Measurements from ENCODE around the gene MOB3A.

The MOB3A gene

GRCh38 chr19:2040647-2041432 is 55.3 kb downstream of the MOB3A start:
- H3K9me3 ChIP-seq (replicated peaks in 1 of 11), result peaks cover 2 to 7% (median 4%) of the 10 kb centered on the region in 11 experiments; a peak in 21 of 22 replicates
- H3K4me2 ChIP-seq, result peak overlapping the region; percentile 82 to 99 (median 96)
- H3K27me3 ChIP-seq, result no peaks in the 10 kb centered on the region
- H3K36me3 ChIP-seq, result peaks cover 68 to 83% (median 83%) of the 10 kb centered on the region in 11 experiments
- peak overlapping the region; percentile 75 to 94 (median 81) for H3K9ac ChIP-seq
- H3K4me1 ChIP-seq, result peaks cover 51 to 75% (median 56%) of the 10 kb centered on the region in 10 experiments
- peak overlapping the region; percentile 85 to 98 (median 89) for H3K27ac ChIP-seq
- peak overlapping the region in 6 of 10 experiments; percentile 46 to 65 (median 58); a peak in 11 of 20 replicates for H3K4me3 ChIP-seq
- TF ChIP-seq Cebpa-rat (IDR thresholded peaks at IDR 0.05), result no peak
- peaks cover 28 to 86% (median 80%) of the 10 kb centered on the region in 11 experiments for H4K20me1 ChIP-seq

GRCh38 chr19:2039959-2040646 is 56.0 kb downstream of the MOB3A start:
- Histone ChIP-seq H3K9me3 (replicated peaks in 1 of 11) (peaks cover 8 to 15% (median 11%) of the 10 kb centered on the region in 11 experiments; a peak in 21 of 22 replicates), H3K4me3 (0 out of 20 replicates have a peak overlapping the region, but pooled peaks of 1 of the 10 experiments have one; percentile 65), H3K4me2 (peak overlapping the region in 8 of 11 experiments; percentile 82 to 99 (median 96); a peak in 10 of 22 replicates), H4K20me1 (peaks cover 21 to 79% (median 72%) of the 10 kb centered on the region in 11 experiments), H3K9ac (peak overlapping the region in 10 of 11 experiments; percentile 31 to 94 (median 82); a peak in 14 of 22 replicates), H3K4me1 (peaks cover 44 to 73% (median 50%) of the 10 kb centered on the region in 10 experiments), H3K27ac (peak overlapping the region in 10 of 11 experiments; percentile 85 to 97 (median 88); a peak in 14 of 22 replicates), H3K36me3 (peaks cover 60 to 76% (median 75%) of the 10 kb centered on the region in 11 experiments), H3K27me3 (no peaks in the 10 kb centered on the region)
- no peak for TF ChIP-seq Cebpa-rat (IDR thresholded peaks at IDR 0.05)

DNA sequence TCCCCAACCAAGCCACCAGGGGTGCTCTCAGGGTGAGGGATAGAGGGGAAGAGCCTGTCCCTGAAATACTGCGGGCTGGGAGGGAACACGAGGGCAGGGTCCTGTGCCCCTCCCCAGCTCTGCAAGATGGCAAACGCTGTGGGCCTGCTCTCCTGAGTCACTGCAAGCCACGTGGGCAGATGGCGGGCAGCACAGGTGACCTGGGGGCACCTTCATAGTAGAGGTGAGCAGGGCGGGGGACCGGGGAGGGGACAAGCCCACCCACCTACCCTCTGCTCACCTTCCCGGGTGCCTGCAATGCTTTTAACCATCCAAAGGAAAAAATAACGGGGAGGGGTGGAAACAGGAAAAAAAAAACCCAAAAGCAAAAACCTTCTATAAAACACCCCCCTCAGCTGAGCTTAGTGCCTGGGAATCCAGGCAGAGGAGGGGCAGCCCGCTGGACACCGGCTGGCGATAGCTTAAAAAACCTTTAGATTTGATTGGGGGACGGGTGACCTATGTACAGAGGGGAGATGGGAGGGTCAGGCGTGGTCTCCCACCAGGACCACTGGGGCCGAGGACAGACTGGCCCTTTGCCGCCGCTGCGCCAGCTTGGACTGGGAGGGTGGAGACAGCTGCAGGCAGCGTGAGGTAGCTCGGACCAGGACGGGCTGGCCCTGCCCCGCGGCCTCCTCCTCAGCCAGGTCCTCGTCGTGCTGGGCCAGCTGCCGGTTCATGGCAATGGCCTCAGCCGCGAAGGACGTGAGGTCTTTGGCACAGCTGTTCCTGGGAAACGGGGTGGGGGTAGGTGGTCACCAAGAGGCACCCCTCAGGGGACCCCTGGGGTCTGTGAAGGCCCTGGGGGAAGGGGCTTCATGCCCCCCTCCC is 56.8 kb downstream of the MOB3A start:
- Histone ChIP-seq H3K9ac (peak overlapping the region in 2 of 11 experiments; percentile 41 to 78; a peak in 1 of 22 replicates), H4K20me1 (peaks cover 13 to 71% (median 64%) of the 10 kb centered on the region in 11 experiments; a peak in 21 of 22 replicates), H3K4me3 (no peak overlapping the region), H3K27me3 (no peaks in the 10 kb centered on the region), H3K27ac (peak overlapping the region in 5 of 11 experiments; percentile 20 to 97 (median 87); a peak in 3 of 22 replicates), H3K4me2 (no peak overlapping the region), H3K36me3 (peaks cover 55 to 68% (median 67%) of the 10 kb centered on the region in 11 experiments), H3K9me3 (replicated peaks in 1 of 11) (peaks cover 8 to 17% (median 12%) of the 10 kb centered on the region in 11 experiments; a peak in 21 of 22 replicates), H3K4me1 (peaks cover 40 to 71% (median 47%) of the 10 kb centered on the region in 10 experiments)
- no peak for TF ChIP-seq Cebpa-rat (IDR thresholded peaks at IDR 0.05)

DNA sequence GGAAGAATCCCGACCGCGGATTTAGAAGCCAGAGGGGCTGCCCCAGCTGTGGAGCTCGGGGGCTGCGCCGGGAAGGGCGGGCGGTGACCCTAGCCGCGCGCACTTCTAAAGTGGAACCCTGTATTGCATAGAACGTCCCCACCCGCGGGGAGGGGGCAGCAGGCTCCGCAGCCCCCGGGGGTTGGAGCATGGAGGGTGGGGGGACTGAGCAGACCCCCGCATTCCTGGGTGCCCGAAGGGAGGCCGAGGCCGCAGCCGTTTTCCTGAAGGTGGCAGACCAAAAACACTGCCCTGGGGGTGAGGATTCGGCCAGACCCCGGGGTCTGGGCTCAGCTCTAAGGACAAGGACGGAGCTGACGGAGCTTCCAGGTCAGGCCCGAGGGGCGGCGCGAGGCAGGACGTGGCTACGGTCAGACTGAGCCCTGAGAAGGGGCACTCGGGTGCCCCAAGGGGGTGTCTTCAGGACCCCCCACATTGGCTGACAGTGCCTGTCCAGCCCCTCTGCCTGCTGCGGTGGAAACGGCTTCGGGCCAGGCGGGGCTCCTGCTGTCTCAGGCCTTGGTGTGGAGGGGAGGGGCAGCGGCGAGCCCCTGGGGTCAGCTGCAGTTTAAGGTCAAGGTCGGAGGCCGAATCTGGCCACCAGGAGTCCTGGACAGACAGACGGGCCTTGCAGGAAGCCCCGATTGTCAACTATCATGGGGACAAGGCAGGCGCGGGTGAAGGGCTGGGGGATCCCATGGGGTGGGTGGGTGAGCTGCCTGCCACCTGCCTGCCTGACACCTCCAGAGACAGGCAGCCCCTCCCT is 57.6 kb downstream of the MOB3A start:
- Histone ChIP-seq H3K4me1 (peaks cover 40 to 71% (median 47%) of the 10 kb centered on the region in 10 experiments), H3K27me3 (no peaks in the 10 kb centered on the region), H3K9me3 (replicated peaks in 1 of 11) (peaks cover 8 to 17% (median 12%) of the 10 kb centered on the region in 11 experiments; a peak in 21 of 22 replicates), H4K20me1 (peaks cover 5 to 63% (median 56%) of the 10 kb centered on the region in 11 experiments; a peak in 20 of 22 replicates), H3K4me2 (no peak overlapping the region), H3K36me3 (peaks cover 54 to 61% (median 60%) of the 10 kb centered on the region in 11 experiments), H3K4me3 (no peak overlapping the region), H3K27ac (peak overlapping the region in 1 of 11 experiments; percentile 32; a peak in 3 of 22 replicates), H3K9ac (peak overlapping the region in 1 of 11 experiments; percentile 9; a peak in 2 of 22 replicates)
- TF ChIP-seq Cebpa-rat (IDR thresholded peaks at IDR 0.05), result no peak

GRCh38 chr19:2037651-2038255 is 58.4 kb downstream of the MOB3A start:
- no peak for TF ChIP-seq Cebpa-rat (IDR thresholded peaks at IDR 0.05)
- Histone ChIP-seq H3K4me1 (peaks cover 40 to 71% (median 47%) of the 10 kb centered on the region in 10 experiments), H3K4me2 (0 out of 22 replicates have a peak overlapping the region, but pooled peaks of 1 of the 11 experiments have one; percentile 16)

GRCh38 chr19:2036424-2036823 is 59.7 kb downstream of the MOB3A start:
- Histone ChIP-seq H3K27me3 (no peaks in the 10 kb centered on the region), H3K4me2 (no peak overlapping the region), H3K27ac (no peak overlapping the region), H3K4me3 (no peak overlapping the region), H3K9ac (no peak overlapping the region), H3K9me3 (replicated peaks in 1 of 11) (peaks cover 8 to 17% (median 12%) of the 10 kb centered on the region in 11 experiments; a peak in 21 of 22 replicates), H3K36me3 (peaks cover 38 to 44% (median 42%) of the 10 kb centered on the region in 11 experiments), H3K4me1 (peaks cover 42 to 73% (median 49%) of the 10 kb centered on the region in 10 experiments), H4K20me1 (peaks cover 0 to 44% (median 39%) of the 10 kb centered on the region in 11 experiments; a peak in 19 of 22 replicates)
- TF ChIP-seq Cebpa-rat (IDR thresholded peaks at IDR 0.05), result no peak

More at GRCh38 chr19:2037651-2038255, 58.4 kb downstream of the MOB3A start:
- Histone ChIP-seq H4K20me1 (peaks cover 0 to 56% (median 49%) of the 10 kb centered on the region in 11 experiments; a peak in 19 of 22 replicates), H3K9me3 (replicated peaks in 1 of 11) (peaks cover 8 to 17% (median 12%) of the 10 kb centered on the region in 11 experiments; a peak in 21 of 22 replicates), H3K9ac (peak overlapping the region in 1 of 11 experiments; percentile 9; a peak in 1 of 22 replicates), H3K4me3 (no peak overlapping the region), H3K36me3 (peaks cover 47 to 54% (median 52%) of the 10 kb centered on the region in 11 experiments), H3K27ac (peak overlapping the region in 3 of 11 experiments; percentile 4 to 26 (median 13); a peak in 3 of 22 replicates), H3K27me3 (no peaks in the 10 kb centered on the region)

- Histone ChIP-seq H3K9me3 (replicated peaks in 1 of 11) (peaks cover 8 to 17% (median 12%) of the 10 kb centered on the region in 11 experiments; a peak in 21 of 22 replicates), H3K4me3 (no peak overlapping the region), H3K27ac (no peak overlapping the region), H3K27me3 (no peaks in the 10 kb centered on the region), H4K20me1 (peaks cover 0 to 36% (median 31%) of the 10 kb centered on the region in 11 experiments; a peak in 18 of 22 replicates), H3K4me1 (peaks cover 33 to 73% (median 46%) of the 10 kb centered on the region in 10 experiments), H3K9ac (no peak overlapping the region), H3K36me3 (peaks cover 30 to 36% (median 34%) of the 10 kb centered on the region in 11 experiments), H3K4me2 (no peak overlapping the region)
- no peak for TF ChIP-seq Cebpa-rat (IDR thresholded peaks at IDR 0.05)
Measured at GRCh38 chr19:2035590-2035991, 60.5 kb downstream of the MOB3A start.

Measured in BLaER1 treated with 17β-estradiol and CSF1 and Interleukin-3, amounts not matched to agents 10 nM and 100 nM (cell line).